HG03457 (cell line): ENCODE data around the gene SRRT.

ENCODE experiments used
- ATAC-seq: cut with Tn5 transposase; IDR thresholded peaks from one replicate; pipeline ENCODE4 v1.9.1; 2021; ENCODE audit warnings: moderate number of reproducible peaks; ENCODE audit not compliant: unreplicated experiment

Gene SRRT

GRCh38 chr7:100874577-100875355 is at the start of gene SRRT:
Gene SRRT, plus strand, starts transcription at chr7:100875103. Its CDS starts 488 bp downstream, at chr7:100875591.
- ATAC-seq = peak; percentile 73

- no peak for ATAC-seq
Observed at GRCh38 chr7:100825215-100825671, 49.7 kb upstream of the SRRT start.

GRCh38 chr7:100825751-100826513 is 49.0 kb upstream of the SRRT start:
- ATAC-seq = no peak

GRCh38 chr7:100826514-100827329 is 48.2 kb upstream of the SRRT start:
- ATAC-seq = no peak

GRCh38 chr7:100827330-100828226 is 47.3 kb upstream of the SRRT start, which contains the start of gene EPHB4:
Gene EPHB4, minus strand, starts transcription at chr7:100827523. Its CDS starts 493 bp downstream, at chr7:100827030.
- no peak for ATAC-seq

- ATAC-seq = no peak
Observed at GRCh38 chr7:100829150-100829716, 45.7 kb upstream of the SRRT start.

GRCh38 chr7:100830396-100830795 is 44.5 kb upstream of the SRRT start:
- ATAC-seq = no peak

- ATAC-seq = no peak
Observed at GRCh38 chr7:100832281-100832633, 42.6 kb upstream of the SRRT start.

GRCh38 chr7:100835903-100836811 is 38.7 kb upstream of the SRRT start:
- no peak for ATAC-seq

- no peak for ATAC-seq
Observed at GRCh38 chr7:100836812-100837098, 38.1 kb upstream of the SRRT start.

- no peak for ATAC-seq
Observed at GRCh38 chr7:100837099-100837836, 37.6 kb upstream of the SRRT start.

GRCh38 chr7:100839361-100839760 is 35.5 kb upstream of the SRRT start:
- no peak for ATAC-seq

GRCh38 chr7:100840470-100841100 is 34.3 kb upstream of the SRRT start:
- no peak for ATAC-seq

- no peak for ATAC-seq
Observed at GRCh38 chr7:100847360-100847759, 27.5 kb upstream of the SRRT start.

GRCh38 chr7:100852048-100852872 is 22.6 kb upstream of the SRRT start, which contains the start of gene SLC12A9:
Gene SLC12A9, plus strand, starts transcription at chr7:100852713. Its CDS starts 1,485 bp downstream, at chr7:100854198.
- peak; percentile 86 for ATAC-seq

GRCh38 chr7:100854146-100854895 is 20.6 kb upstream of the SRRT start:
- no peak for ATAC-seq
